ENCODE results near the gene PPM1E.

- TF ChIP-seq CTCF (IDR thresholded peaks at IDR 0.05) (no peak), ZFX (IDR thresholded peaks at IDR 0.05; ENCODE audit: borderline replicate concordance) (no peak)
Observed at GRCh38 chr17:58920773-58921172, 165.1 kb downstream of the PPM1E start.

Measured in 22Rv1 (cell line).